SW480 (cell line): ENCODE results near the gene TRIM59.

Experiments
- DNase-seq: peaks from one replicate; pipeline ENCODE4 v3.0.0-alpha.2; 2016; ENCODE audit warnings: low spot score

Gene TRIM59

GRCh38 chr3:160402221-160403027 is 47.2 kb downstream of the TRIM59 start:
- DNase-seq: no peak

DNA sequence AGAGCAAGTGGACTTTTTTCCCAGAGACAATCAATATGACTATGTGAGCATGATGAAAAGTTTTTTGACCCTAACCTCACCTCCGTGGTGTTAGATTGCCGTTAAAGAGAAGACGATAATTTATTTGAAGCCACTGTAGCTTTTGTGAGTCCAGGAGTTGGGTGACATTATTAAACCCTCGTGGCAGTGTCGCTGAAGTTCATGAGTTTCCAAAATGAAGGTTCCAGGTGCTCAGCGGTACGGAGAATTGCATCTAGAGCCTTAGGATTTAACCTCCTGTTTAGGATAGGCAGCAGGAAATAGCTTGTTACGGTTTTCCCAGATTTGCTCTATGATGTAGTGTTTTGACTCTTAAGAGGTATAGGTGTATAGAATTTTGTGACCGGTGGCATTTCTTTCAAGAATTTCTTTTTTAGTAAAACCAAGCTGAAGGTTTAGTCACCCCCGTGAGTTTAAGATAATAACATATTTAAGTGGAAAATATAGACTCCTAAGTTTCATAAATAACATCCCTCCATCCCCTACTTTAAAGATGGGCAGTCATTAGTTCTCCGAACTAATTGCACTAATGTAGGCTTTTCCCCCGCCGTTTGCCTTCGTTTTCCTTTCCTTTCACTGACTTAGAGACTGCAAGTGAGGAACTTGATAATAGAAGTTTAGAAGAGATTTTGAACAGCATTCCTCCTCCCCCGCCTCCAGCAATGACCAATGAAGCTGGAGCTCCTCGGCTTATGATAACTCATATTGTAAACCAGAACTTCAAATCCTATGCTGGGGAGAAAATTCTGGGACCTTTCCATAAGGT is 48.1 kb downstream of the TRIM59 start:
- DNase-seq: peak; percentile 58

- DNase-seq: peak; percentile 32
These were observed 48.9 kb downstream of the TRIM59 start for GRCh38 chr3:160400702-160401150.

DNA sequence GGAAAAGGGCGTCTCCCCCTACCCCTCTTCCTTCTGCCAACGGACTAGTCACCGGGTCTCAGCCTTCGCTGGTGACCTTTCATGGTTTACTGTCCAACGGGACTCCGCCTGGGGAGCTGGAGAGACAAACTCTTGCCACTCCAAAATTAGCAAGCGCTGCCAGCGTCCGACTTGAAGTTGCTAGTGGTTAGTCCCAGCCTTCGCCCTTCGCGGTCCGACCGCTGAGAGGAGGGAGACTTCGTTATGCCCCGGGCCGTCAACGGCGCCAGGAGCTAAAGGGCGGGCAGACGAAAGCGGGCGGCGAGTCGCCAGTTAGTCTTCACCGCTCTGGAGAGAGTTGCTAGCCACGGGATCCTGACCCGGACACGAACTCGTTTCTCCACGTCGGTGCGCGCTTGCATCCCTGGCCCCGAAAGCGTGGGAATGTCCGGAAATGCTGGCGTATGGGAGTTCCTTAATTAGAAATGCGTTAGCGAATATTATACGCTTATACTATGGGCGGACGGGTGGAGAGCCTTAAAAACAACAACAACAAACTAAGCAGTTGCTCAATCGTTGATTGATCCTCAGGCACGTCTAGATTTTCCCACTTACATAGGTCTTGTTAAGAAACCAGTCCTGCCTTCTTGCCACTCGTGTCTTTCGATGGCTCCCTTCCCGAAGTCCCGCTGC is 49.4 kb downstream of the TRIM59 start:
- DNase-seq: peak; percentile 39

GRCh38 chr3:160399125-160400029 is 50.2 kb downstream of the TRIM59 start, which contains the start of the genes IFT80 and SMC4:
IFT80 (minus strand) TSS chr3:160399225; CDS start chr3:160384600, 14,625 bp downstream.
SMC4 (plus strand) TSS chr3:160399650; CDS start chr3:160400827, 1,177 bp downstream.
- DNase-seq: peak; percentile 97

DNA sequence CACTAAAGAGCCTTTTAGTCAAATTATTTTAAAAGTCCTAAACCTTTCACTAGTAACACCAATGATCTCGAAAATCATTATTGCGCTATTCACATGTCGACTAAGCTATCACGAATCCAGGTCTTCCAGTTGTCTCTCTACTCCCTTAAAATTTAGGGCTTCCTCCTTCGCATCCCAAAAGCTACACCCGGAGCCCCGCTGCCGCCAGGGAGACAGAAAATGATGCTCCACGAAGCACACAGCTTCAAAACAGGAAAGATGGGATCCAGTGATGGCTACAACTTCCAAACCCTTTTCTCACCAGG is 50.8 kb downstream of the TRIM59 start:
- DNase-seq: no peak

DNA sequence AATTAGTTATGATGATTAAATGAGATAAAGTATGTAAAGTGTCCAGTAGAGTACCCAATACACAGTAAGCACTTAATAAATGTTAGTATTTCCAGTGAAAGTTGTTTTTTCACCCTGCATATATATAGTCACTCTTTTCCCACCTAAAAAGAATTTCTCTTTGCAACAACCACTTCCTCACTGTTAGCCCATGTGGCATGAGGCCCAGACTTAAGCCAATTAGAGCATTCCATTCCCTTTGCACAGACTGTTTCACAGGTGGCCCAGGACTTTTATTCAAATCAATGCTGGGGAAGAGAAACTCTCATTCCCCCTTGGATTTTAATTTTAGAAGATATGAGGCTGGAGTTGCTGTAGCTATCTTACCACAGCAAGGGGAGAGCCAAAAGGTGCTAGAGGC is 54.3 kb downstream of the TRIM59 start:
- no peak for DNase-seq

DNA sequence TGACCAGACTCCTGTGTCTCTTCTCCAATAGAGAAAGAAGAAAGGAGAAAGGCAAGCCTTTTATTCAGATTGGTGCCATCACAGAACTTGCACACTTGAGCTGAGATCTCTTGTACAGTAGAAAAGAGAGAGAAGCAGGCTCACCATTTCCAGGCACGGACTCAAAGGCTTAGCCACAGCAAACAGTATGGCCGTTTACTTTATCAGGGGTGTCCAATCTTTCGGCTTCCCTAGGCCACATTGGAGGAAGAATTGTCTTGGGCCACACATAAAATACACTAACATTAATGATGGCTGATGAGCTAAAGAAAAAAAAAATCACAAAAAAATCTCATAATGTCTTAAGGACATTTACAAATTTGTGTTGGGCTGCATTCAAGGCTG is 55.6 kb downstream of the TRIM59 start:
- DNase-seq: no peak

GRCh38 chr3:160393346-160394008 is 56.1 kb downstream of the TRIM59 start:
- no peak for DNase-seq

GRCh38 chr3:160392798-160393197 is 56.8 kb downstream of the TRIM59 start:
- no peak for DNase-seq

GRCh38 chr3:160390565-160391138 is 58.9 kb downstream of the TRIM59 start:
- DNase-seq: no peak
